GM18870 (cell line): ENCODE results near the gene MBP.

Experiments used
- ATAC-seq: cut with Tn5 transposase; IDR thresholded peaks from one replicate; pipeline ENCODE4 v1.9.1; 2021; ENCODE audit warnings: moderate library complexity; ENCODE audit not compliant: unreplicated experiment

Gene MBP

DNA sequence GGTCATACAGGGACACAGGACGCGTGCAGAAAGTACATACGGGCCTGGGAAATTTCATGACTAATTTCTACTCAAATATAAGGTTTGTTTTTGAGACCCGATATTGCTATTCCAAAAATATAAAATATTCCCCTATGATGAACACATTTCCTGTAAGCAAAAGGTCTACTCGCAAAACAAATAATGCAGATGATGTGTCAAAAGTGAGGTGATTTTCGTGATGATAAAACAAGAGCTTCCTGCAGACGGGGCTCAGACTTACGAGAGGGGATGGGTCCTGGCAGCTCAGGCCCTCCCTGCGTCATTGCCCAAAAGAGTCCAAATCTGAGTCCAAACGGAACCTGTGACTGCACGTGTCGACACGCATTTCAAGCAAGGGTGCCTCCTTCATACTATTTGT is 62.7 kb downstream of the MBP start:
- ATAC-seq: no peak

DNA sequence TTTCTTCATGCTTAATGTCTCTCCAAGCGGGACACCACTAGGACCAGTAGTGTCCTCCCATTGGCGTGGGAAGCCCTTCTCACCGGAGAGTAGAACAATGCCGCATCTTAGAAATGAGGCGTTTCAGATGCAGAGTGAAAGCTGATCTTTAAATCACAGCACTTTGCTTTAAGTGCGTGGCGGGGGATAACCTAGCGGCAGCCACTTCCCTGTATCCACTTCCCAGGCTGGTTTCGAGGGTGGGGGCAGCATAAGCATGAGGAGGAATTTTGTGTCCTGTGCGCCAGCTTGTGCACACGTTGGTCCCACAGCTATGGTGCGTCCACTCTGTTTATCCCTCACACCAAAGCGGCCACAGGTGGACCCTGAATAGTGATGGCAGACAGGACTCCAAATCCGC is 63.1 kb downstream of the MBP start:
- no peak for ATAC-seq

DNA sequence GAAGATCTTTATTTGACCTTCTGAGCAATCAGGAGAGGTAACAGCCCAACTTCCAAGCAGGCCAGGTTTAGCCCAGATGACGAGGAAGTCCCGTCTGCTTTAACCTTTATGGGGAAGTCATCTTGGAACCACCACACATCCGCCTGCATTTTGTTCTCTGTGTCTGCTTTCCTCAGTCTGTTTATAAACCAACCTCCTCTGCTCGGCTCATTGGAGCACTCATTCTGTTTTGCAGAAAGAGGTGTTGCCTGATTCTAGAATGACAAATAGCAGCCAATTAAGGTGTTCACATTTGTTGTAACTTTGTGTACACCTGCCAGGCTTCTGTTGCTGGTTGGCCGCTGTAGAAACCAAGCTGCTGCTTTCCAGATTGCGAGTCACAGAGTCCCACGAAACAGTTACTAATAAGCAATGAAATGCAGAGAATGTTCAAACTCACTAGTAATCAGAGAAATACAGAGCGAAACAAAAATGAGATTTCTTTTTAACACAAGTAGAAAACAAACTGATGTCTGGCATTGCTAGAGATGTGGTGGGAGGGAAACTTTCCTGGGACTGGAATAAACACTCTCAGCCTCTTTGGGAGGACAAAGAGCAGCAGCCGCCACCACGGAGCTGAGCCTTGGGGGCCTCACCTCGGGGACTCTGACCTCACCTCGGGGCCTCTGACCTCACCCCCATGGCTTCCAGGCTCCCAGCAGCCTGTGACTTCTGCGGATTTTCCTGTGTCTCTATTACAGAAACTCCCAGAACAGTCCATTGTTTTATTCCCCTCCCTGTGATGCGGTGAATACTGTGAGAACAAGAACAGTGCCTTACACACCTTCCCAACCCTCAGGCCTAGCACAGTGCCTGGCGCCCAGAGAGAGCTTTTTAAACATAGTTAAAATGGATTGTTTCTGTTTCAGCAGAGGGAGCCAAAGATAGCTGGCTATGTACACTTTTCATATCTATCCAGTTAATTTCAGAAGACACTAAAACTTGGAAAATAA is 64.0 kb downstream of the MBP start:
- no peak for ATAC-seq

DNA sequence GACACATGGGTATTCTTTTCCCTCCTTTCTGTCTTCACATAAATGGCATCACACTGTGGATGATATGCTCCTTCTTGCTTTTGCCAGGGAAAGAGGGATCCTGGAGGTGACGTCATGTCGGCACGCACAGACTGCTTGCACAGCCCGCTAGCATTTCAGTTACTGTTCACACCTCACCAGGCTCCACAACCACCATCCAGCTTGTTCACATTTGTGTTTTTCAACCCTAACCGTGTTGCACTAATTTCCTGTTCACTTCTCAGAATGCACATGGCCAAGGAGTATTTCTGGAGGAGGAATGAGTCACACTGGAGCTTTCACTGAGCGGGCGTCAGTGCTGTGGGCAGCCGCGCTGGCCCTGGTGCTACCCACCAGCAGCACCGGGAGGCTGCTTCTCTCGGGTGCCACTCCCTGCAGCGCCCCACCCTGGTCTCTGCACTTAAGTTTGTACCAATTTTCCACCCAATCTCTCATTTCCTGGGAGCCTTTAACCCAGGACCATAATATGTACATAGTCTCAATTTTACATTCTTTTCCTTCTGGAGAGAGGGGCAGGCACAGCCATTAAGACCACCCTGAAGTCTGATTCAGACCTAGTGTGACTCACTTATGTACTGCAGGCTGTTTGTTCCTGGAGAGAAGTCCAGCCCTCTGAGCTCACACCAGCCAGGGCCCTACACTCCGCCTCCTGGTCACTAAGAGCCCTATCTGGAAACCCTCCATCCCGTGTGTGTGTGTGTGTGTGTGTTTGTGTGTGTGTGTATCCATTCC is 65.1 kb downstream of the MBP start:
- no peak for ATAC-seq

DNA sequence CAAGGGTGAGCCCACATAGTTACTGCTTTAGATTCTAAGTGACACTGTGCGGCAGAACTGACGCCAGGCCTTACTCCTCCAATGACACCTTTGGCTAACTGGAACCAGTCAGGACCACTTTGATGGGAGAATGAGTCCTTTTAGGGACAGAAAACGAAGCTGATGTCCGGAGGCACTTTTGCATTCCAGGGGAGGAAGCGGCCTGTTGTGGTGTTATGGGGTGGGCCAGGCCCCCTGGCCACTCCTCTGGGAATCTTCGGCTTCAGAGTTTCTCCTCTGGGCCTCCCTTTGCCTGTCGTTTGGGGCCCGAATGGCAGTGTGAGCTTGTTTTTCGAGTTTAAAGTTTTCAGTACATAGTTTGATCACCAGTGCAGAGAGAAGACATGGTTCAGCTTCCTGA is 65.9 kb downstream of the MBP start:
- ATAC-seq: no peak

DNA sequence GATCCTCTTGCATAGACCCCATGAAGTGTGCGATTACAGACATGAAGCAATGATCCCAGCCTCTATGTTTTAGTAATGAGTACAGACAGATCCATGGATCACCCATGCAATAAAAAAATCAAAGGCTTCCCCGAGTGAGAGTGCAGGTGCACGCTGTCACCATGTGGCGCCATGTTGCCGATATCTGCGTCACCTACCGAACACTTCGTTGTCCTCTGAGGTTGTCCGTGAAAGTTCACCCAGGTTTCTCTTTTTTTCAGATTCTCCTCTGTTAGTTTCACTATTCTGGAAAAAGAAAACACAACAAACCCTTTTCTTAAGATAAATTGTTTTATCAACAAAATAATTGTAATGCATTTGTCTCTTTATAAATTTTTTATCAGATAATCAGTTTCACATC is 66.5 kb downstream of the MBP start:
- no peak for ATAC-seq

DNA sequence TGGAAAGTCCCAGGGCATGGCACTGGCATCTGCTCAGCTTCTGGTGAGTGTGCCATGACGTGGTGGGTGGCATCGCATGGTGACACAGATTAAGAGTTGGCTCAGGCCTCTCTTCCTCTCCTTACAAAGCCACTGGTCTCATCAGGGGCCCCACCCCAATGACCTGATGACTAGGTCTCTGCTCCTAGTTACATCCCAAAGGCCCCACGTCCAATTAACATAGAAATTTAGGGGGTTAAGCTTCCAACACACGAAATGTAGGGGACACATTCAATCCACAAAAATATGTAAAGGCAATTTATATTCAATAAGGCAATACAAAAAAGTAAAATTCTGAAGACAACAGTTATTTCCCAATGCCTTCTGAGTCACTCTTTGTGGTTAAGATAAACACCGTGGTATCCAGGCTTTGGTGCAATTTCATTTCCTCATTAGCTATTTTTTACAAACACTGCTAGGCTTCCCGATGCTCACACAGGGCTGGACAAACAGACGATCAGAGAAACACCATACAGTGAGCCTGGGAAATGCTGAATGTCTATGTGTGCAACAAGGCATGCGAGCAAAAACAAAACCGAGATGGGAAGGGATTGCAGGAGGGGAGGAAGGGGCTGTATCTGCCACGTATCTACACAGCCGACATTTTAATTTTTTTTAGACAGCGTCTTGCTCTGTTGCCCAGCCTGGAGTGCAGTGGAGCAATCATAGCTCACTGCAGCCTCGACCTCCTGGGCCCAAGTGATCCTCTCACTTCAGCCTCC is 67.2 kb downstream of the MBP start:
- ATAC-seq: peak; percentile 37

DNA sequence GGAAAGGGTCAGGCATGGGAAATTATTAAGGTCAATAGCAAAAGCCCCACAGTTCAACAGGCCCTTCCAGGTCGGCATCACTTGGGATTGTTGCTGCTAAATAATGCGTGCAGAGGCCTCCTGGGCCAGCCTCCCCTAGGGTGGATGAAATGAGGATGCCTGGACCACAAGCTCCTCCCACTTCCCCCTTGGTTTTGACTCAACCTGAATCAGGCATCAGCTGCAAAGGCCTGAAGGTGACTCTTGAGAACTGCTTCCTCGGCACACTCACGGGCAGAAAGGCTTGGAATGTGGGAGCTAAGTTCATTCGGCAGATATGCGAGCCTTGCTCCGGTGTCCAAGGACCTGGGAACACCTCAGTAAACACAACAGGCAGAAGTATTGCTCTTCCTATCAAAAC is 69.3 kb downstream of the MBP start:
- peak; percentile 45 for ATAC-seq

DNA sequence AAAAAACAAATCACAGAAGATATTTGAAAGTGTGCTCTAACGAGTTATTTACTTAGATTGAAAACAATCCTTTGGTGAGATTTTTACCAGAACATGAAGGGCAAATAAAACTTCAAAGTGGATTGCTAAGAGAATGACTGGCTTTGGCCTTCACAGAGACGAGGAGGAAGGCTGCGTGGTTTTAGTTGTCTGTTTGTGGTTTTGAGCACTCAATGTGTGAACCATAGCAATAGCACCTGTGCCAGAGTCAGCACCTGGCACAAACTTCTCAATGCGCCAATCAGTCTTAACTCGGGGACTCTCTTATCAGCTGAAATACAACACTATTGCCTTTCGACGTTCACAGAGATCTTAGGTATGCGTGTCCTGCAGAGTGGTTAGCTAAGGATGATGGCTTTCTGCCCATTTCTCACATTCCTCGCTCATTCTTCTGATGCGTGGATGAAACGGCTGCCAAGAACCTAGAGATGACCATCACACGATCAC is 70.0 kb downstream of the MBP start:
- ATAC-seq: peak; percentile 68

DNA sequence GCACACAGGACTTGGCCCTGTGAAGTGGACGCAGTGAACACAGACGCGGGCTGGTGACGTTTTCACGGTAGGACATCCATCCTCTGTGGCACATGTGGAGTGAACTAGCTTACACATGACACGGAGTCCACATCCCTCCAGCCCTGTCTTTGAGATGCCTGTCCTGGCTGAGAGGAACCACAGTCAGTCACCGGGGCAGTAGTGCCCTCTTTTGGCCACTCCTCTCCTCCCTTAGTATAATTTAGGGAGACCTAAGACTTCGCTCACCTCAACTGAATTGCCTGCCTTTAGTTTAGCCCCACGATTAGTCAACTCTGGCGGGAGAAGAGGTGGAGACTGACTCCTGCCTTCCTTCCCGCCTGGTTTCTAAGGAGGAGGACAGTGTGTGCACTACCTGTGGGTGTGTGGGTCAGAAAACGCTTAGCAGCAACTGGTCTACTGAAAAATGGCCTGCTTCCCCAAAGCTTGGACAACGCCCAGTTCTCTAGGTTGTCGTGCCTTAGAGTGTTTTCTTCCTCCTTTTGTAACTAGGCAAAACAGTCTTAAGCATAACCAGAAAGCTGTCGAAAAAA is 70.6 kb downstream of the MBP start:
- peak; percentile 26 for ATAC-seq

DNA sequence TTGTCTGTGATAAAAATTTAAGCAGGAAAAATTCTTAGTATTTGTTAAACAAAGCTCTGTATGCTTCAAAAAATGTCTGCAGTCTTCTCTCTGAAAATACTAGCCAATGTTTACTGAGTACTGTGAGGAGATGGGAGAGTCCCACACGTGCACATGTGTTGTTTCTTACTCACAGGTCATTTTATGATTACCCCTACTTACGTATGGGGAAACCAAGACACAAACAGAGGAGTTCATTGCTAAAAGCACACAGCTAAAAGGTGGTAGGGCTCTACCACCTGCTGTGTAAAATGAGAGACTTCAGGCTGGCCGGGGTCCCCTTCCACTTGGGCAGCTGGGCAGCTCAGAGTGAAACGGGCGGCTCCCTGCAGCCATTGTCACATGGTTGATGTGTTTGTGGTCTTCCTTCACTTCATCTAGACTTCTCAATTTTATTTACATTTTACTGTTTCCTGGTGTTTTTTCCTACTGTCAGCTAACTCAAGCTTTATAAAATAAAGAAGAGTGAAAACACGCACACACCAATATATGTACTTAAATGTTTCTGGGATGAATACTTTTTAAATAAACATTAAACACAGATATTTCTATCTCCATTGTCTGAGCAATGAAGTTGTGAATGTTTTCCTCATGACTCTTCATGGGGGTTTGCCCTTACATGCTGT is 71.2 kb downstream of the MBP start:
- no peak for ATAC-seq

DNA sequence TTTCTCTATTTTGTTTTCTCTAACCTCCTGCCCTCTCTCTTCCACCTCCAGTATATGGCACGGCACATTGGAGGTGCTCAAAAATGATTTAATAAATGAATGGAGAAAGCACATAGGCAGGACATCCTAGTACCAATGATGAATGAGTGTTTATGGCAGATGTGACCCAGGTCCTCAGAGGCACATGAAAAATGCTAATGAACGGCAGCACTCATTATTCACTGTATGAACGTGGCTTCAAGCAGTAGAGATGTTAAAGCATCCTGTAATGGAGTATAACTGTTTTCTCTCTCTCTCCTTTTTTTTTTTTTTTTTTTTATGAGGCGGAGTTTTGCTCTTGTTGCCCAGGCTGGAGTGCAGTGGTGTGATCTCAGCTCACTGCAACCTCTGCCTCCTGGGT is 72.4 kb downstream of the MBP start:
- ATAC-seq: no peak

DNA sequence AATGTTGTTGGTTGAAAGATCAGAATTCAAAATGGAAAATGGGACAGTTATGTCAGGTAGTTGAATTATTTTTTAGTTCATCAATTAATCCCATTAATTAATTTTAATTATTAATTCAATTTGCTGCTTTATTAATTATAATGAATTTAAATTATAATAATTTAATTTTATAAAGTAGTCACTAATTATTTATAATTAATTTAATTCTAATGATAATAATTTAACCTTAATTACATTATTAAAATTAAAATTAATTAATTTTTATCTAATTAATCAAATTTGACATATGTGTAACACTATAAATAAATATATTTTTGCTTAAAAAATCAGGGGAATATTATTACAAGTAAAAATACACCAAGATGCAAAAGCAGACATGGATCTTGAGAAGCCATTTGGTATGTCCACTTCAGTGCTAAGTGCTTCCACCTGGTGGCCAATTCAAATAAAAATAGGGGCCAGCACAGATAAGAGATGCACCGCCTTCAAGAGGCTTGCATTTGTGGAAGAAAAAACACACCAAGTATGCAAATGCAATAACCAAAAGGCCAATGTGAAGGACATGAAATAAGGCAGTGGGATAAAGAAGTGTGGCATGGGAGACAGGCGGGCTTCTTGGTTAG is 73.2 kb downstream of the MBP start:
- no peak for ATAC-seq

DNA sequence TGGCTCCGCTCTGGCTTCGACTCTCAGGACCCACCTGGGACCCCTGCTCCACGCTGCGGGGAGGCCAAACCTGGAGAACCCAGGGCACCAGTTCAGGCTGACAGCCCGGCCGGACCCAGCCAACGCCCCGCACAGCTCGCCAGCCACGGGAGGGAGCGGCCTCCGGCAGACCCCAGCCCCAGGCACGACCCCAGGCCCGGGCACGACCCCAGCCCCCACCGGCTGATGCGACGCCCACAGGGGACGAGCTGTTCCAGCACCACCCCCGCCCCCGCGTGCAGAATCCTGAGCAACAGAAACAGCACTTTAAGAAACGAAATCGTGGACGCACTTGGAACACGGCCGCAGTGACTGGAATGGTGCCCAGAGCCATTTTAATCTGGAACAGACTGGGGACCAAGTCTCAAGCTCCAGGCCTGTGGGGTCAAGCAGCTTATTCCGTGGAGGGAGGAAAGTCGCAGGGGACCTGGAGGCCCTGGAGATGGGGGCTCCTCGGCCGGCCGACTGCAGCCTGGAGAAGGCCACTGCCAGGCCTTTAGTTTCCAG is 74.2 kb downstream of the MBP start:
- ATAC-seq: no peak

DNA sequence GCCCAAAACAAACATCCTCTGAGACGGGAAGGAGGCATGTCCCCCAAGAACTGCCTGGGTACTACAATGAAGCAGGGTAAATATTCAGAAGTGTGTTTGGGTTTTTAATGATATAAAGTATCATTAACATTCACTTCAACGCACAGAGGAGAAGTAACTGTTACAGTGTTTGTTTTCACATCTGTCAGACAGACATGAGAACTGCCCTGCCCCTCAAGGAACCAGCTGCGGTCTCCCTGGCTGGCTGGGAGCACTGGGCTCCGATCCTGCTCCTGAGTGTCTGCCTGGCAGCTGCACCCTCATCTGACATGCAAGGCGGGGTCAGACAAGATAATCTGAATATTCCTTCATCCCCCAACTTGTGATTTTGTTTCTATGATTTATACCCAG is 75.6 kb downstream of the MBP start:
- ATAC-seq: no peak

DNA sequence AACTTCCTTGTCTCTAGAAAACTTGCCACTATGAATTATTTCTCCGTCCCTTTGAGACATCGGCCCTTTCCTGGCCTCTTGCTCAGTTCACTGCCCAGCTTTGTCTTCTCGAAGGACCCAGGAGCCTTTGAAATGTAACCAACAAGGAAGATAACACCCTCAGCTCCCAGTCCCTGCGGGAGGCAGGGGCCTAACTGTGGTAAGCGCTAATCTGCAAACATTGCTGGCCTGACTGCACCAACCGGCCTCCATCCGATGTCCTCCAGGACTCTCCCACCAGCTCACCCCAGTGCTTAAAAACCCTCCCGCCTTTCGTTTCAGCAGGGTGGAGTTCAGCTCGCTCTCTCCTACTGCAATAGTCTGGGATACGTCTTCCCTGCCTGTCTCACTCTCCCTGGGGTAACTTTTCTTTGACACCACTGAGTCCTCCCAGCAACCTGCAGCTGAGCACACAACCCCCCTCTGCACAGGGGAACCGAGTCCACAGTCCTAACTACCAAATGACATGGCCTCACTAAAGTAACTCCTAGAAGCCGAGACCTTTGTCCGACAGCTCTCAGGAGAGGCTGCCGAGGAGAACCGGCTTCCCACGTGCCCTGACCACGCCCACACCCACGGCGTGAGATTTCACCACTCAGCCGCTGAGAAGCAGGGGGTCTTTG is 76.1 kb downstream of the MBP start:
- no peak for ATAC-seq

DNA sequence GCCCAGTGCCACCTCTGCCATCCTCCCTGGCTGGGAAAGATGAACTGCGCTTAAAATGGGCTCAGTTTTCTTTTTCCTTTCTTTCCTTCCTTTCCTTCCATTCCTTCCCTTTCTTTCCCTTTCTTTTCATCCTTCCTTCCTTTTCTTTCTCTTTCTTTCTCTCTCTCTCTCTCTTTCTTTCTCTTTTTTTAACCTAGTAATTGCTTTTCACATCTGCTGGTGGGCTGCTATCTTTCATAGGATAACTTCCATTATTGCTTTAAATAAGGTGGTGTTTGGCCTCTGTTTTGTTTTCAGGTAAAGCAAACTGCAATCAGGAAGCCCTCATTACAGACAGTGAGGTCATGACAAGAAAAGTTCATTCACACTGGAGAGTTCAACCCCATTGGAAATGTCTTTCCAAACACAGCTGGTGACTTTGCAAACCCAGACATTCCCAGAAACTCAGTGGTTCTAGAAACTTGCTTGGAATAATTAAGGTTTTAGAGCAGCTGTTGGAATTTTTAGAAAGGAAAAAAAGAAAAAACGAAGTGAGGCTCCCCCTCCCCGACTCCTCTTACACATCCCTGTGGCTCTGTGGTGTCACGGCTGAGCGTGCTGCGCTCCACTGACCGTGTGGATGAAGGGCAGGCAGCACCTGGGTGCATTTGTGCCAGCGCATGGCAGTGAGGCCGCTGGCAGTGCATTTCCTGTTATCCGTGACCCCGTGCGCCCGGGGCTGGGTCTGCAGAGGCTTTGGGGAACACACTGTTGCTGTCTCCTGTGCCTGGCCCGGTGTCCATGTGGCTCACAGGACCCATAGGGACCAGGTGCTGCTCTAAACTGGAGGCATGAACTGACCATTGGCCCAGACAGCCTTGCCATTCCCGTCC is 76.9 kb downstream of the MBP start:
- no peak for ATAC-seq
